ELR (cell line): Measurements from ENCODE around the gene ATG4A.

Source experiments
- DNase-seq: peaks from one replicate; pipeline ENCODE4 v3.0.0-alpha.2; 2015; ENCODE audit warnings: low read depth

Gene ATG4A

DNA sequence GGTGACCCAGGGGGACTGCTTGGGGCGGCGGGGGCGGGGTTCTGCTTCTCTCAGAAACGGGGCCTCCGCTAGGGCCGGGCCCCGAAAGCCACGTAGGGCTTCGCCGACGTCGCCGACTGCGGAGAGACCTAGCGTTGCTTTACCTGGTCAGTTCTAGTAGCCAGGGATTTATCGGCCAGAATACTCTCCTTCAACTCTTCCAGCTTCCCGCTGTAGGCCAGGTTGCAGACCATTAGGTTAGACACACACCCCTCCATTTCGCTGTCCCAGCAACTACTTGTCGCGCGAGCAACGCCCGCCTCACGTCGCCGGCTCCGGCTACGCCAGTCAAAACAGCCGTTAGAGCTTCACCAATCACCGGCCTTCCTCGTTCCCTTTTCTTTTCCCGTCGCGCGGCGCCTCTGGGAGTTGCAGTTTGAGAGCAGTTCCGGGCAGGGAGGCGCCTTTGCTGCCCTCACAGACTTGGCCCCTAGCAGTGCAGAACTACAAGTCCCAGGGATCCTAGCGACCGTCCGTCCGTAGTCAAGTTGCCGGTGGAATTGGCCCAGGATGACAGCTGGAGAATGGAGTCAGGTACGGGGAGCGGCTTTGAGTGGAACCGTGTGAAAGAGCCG, at the start of gene ATG4A, which contains the start of gene PSMD10:
Gene ATG4A (plus strand): TSS at position 515 of the 614 bp plus-strand sequence. CDS start 49 bp downstream, at position 564.
Gene PSMD10 (minus strand): TSS at position 279 of the 614 bp plus-strand sequence. CDS start 22 bp downstream, at position 257.
- peak; percentile 94 for DNase-seq

DNA sequence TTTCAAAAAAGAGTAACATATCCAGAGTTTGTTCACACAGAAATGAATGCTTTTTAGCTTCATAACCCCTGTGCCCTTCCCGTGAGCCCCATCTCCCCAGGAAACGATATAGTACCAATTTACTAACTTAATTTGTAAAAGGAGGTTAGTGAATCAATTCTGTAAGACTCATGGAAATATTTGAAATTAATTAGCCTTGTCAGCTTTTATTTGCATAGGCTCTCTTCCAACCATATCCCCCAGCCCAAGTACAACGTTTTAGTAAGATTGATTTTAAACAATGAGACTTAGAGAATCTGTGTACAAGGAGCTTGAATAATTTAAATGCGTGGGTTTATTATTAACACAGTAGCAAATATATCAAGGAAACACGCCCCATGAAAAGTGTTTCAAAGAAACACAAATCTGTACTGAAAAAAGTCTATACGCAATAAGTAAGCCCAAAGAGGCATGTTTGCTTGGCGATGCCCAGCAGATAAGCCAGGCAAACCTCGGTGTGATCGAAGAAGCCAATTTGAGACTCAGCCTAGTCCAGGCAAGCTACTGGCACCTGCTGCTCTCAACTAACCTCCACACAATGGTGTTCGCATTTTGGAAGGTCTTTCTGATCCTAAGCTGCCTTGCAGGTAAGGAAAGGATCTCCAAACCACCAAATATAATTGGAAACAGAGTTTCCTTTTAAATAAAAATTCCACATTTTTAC, 46.9 kb upstream of the ATG4A start, which contains the start of gene VSIG1:
Gene VSIG1 (plus strand): TSS at position 512 of the 703 bp plus-strand sequence. CDS start 66 bp downstream, at position 578.
- DNase-seq, result no peak

GRCh38 chrX:108049649-108050048, 41.9 kb upstream of the ATG4A start:
- no peak for DNase-seq

- peak; percentile 13 for DNase-seq
Measured at GRCh38 chrX:108053218-108053617, 38.4 kb upstream of the ATG4A start.

DNA sequence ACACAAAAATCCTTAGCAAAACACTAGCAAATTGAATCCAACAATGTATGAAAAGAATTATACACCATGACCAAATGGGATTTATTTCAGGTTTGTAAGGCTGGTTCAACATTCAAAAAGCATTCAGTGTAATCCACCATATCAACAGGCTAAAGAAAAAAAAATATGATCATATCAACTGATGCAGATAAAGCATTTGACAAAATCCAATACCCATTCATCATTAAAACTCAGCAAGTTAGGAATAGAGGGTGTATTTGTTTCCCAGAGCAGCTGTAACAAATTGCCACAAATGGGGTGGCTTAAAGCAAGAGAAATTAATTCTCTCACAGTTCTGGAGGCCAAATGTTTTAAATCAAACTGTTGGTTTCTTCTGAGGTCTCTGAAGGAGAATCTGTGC, 36.0 kb upstream of the ATG4A start:
- no peak for DNase-seq

DNA sequence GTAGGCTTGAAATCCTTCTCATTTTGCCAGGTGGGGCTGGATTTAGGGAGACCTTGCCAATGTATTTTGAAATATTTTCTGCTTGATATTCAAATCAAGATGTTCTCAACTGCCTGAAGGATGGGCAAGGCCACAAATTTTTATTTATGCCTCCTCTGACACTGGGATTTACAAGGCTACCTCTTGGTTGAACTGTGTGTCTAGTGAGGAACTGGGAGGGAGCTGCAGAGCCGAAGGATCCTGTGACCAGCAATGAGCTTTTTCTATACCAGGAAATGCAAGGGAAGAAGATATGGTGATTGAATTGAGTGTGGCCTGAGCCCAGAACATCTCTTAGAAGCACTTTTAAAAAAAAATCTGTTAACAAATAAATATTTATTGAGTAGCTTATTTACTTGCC, 31.8 kb upstream of the ATG4A start:
- no peak for DNase-seq

- no peak for DNase-seq
Measured at GRCh38 chrX:108064001-108064400, 27.6 kb upstream of the ATG4A start.

- no peak for DNase-seq
Measured at GRCh38 chrX:108064613-108065012, 27.0 kb upstream of the ATG4A start.

GRCh38 chrX:108068121-108068520, 23.5 kb upstream of the ATG4A start:
- DNase-seq, result no peak

DNA sequence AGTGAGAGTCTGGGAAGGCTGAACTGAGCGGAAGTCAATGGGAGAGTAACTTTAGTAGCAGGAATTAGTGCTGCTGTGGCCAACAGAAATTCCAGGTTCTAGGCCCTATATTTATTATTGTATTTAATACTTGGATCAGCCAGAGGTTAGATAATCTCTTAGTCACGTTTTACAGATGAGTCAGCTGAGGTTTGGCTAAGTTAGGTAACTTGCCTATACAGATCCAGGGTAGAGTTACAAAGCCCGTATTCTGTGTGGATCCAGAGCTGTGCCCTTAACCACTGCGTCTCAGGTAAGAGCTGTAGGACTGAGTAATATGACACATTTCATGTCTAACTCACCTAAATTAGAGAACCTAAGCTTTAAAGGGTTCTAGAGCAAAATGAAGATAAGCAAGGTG, 20.7 kb upstream of the ATG4A start:
- peak; percentile 80 for DNase-seq

DNA sequence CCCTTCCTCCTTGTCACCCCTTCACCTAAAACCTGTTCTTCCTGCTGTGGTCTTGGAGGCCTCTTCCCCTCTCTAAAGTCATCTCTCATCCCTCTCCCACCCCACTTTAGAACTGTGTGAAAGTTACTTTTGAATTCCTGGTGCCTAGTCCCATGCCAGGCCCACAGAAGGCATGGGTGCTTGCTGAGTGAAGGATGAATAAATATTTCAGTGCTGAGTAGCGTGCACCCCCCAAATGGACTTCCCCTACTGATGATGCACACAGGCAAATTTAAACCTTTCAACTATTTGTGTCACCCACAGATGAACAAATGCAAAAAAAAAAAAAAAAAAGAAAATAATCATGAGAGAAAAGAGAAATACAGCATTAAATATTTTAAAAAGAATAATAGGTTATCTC, 20.0 kb upstream of the ATG4A start:
- no peak for DNase-seq

GRCh38 chrX:108072746-108073145, 18.8 kb upstream of the ATG4A start:
- peak; percentile 61 for DNase-seq

- no peak for DNase-seq
Measured at GRCh38 chrX:108081110-108081509, 10.5 kb upstream of the ATG4A start.

DNA sequence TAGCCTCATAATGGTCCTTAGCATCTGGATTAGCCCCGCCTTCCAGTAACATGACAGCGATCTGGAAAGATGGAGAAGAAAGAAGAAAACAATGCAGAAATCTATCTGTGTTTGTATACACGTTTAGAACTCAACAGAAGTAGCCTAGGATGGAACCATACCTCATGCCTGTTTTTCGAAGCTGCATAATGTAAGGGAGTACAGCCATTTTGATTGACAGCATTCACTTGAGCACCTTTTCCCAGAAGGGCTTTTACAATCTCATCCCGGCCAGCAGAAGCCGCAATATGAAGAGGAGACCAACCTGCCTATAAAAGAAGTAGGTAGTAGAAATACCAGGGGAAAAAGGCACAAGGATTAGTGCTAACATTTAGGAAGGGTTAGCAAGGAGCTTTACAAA, 3.8 kb upstream of the ATG4A start:
- DNase-seq, result no peak

GRCh38 chrX:108088511-108088910, 3.1 kb upstream of the ATG4A start:
- no peak for DNase-seq

DNA sequence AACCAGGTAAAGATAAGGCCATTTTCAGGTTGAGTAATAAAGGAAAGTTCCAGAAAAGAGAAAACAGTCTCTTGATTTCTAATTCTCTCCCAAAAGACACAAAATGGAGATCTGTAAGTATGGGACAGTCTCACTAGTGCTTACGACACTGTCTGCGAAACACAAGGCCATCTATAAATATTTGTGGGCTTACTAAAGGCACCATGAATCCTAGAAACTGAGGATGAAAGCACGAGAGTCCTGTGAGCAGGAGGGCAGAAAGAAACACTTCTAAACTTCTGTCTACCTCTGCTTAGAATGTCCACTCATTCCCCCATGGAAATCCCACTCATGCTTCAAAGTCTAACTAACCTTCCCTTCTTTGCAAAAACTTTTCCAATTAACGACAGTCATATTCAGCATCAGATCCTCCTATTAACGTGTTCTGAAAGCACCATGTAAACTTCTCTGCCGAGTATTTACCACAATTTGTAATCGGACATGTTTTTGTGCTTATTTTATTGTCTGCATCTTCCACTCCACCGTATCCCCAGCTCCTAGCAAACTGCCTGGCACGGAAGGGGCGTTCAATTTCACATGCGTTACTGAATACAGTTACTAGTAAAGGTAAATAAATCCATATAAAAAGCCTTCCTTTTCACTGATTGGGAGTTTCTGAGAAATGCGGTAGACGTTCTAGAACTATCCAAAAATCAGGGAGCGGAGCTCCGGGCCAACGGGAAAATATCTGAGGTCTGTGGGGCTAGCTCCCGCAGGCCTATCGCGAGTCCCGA, 901 bp upstream of the ATG4A start:
- peak; percentile 56 for DNase-seq

GRCh38 chrX:108091878-108092291, 307 bp downstream of the ATG4A start:
- no peak for DNase-seq

GRCh38 chrX:108097380-108097779, 5.8 kb downstream of the ATG4A start:
- DNase-seq, result peak; percentile 58

- no peak for DNase-seq
Measured at GRCh38 chrX:108105473-108105872, 13.9 kb downstream of the ATG4A start.

DNA sequence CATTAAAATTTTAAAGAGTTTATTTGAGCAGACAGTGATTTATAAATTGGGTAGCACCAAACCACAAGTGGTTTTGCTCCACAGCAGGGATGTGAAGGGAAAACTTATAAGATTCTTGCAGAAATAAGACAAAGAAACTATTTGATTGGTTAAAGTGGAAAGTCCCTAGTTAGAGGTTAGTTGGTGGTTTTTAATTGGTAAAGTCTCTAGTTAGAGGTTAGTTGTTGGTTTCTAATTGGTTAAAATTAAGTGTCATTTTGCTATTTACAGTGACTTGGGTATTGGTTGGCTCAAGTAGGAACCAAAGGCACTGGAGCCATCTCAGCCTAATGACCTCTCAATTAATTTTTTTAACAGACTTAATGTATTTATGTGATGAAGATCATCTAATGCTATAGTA, 23.0 kb downstream of the ATG4A start:
- DNase-seq, result no peak

DNA sequence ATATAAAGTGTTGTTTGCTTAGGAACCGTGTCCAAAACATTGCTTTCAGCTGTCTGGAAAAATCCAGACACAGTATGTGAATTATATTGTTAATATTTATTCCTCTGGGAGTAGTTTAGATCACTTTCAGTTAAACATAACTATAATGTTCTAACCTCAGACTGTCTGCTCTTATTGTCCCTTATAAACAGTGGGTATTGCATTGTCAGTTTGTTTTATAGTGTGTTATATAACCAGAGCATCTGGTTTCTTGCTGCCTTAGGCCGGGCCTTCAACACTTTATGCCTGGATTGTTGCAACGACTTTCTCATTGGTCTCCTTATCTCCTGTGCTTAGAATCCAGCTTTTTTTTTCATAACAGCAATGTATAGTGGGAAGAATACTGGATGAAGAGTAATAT, 26.4 kb downstream of the ATG4A start:
- DNase-seq, result no peak

- no peak for DNase-seq
Measured at GRCh38 chrX:108121291-108121690, 29.7 kb downstream of the ATG4A start.

GRCh38 chrX:108122748-108123147, 31.2 kb downstream of the ATG4A start:
- no peak for DNase-seq
